ENCODE results near the gene STUB1.

DNA sequence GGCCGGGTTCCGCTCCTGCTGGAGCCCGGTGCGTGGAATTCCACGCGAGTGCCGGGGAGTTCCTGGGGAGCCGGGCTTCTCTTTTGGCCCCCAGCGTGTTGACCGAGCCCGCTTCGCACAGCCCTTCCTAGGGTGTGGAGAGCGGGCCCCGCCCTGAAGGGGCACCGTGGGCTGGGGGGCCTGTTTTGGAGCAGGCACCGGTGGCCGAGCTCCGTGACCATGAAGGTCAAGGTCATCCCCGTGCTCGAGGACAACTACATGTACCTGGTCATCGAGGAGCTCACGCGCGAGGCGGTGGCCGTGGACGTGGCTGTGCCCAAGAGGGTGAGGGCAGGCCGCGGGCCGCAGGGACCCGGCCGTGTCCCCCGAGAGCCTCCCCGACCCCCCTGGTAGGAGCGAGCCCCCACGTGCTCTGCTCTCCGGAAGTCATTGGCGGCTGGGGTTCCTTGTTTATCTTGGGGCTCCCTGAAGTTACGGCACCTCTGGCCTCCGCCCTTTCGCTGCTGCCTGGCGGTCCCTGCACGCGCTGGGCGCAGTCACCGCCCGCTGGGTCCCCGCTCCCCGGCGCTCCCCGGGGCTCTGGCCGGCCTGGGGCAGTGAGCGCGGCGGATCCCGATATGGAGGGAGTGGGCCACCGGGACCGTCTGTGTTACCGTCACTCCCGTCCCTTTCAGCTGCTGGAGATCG, 47.2 kb downstream of the STUB1 start:
- TF ChIP-seq, protein P1, sequence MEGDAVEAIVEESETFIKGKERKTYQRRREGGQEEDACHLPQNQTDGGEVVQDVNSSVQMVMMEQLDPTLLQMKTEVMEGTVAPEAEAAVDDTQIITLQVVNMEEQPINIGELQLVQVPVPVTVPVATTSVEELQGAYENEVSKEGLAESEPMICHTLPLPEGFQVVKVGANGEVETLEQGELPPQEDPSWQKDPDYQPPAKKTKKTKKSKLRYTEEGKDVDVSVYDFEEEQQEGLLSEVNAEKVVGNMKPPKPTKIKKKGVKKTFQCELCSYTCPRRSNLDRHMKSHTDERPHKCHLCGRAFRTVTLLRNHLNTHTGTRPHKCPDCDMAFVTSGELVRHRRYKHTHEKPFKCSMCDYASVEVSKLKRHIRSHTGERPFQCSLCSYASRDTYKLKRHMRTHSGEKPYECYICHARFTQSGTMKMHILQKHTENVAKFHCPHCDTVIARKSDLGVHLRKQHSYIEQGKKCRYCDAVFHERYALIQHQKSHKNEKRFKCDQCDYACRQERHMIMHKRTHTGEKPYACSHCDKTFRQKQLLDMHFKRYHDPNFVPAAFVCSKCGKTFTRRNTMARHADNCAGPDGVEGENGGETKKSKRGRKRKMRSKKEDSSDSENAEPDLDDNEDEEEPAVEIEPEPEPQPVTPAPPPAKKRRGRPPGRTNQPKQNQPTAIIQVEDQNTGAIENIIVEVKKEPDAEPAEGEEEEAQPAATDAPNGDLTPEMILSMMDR (IDR thresholded peaks at IDR 0.05) = no peak
- TF ChIP-seq POLR2A (IDR thresholded peaks at IDR 0.05) = no peak
